ENCODE data around the gene NEU2.

The NEU2 gene

GRCh38 chr2:233025706-233026105 is 6.8 kb upstream of the NEU2 start:
- Histone ChIP-seq H3K27ac (ENCODE audit: low read length) (no peak overlapping the region), H3K4me3 (ENCODE audit: low read length) (no peak overlapping the region), H3K27me3 (ENCODE audit: insufficient read depth, low read length) (no peaks in the 10 kb centered on the region), H3K9ac (ENCODE audit: low read depth, low read length) (no peak overlapping the region), H3K4me1 (ENCODE audit: insufficient read depth, low read length) (no peaks in the 10 kb centered on the region), H3K36me3 (ENCODE audit: insufficient read depth, low read depth, low read length) (no peaks in the 10 kb centered on the region), H3K9me3 (ENCODE audit: insufficient read depth, low read depth, low read length) (no peaks in the 10 kb centered on the region)

GRCh38 chr2:233026198-233026813 is 6.2 kb upstream of the NEU2 start:
- Histone ChIP-seq H3K4me3 (ENCODE audit: low read length) (no peak overlapping the region), H3K36me3 (ENCODE audit: insufficient read depth, low read depth, low read length) (no peaks in the 10 kb centered on the region), H3K9me3 (ENCODE audit: insufficient read depth, low read depth, low read length) (no peaks in the 10 kb centered on the region), H3K9ac (ENCODE audit: low read depth, low read length) (no peak overlapping the region), H3K27ac (ENCODE audit: low read length) (no peak overlapping the region), H3K27me3 (ENCODE audit: insufficient read depth, low read length) (no peaks in the 10 kb centered on the region), H3K4me1 (ENCODE audit: insufficient read depth, low read length) (no peaks in the 10 kb centered on the region)

- Histone ChIP-seq H3K36me3 (ENCODE audit: insufficient read depth, low read depth, low read length) (no peaks in the 10 kb centered on the region), H3K9ac (ENCODE audit: low read depth, low read length) (no peak overlapping the region), H3K27me3 (ENCODE audit: insufficient read depth, low read length) (no peaks in the 10 kb centered on the region), H3K9me3 (ENCODE audit: insufficient read depth, low read depth, low read length) (no peaks in the 10 kb centered on the region), H3K4me1 (ENCODE audit: insufficient read depth, low read length) (no peaks in the 10 kb centered on the region), H3K4me3 (ENCODE audit: low read length) (no peak overlapping the region), H3K27ac (ENCODE audit: low read length) (no peak overlapping the region)
These were observed 3.2 kb upstream of the NEU2 start for GRCh38 chr2:233029321-233029720.

GRCh38 chr2:233031556-233032500 is 644 bp upstream of the NEU2 start:
- H3K4me1 ChIP-seq (ENCODE audit: insufficient read depth, low read length): no peaks in the 10 kb centered on the region
- no peak overlapping the region for H3K27ac ChIP-seq (ENCODE audit: low read length)

GRCh38 chr2:233033672-233034071 is 1.2 kb downstream of the NEU2 start:
- Histone ChIP-seq H3K36me3 (ENCODE audit: insufficient read depth, low read depth, low read length) (no peaks in the 10 kb centered on the region), H3K9me3 (ENCODE audit: insufficient read depth, low read depth, low read length) (peaks cover 5% of the 10 kb centered on the region; the same call in 1 of the 2 replicates), H3K27me3 (ENCODE audit: insufficient read depth, low read length) (no peaks in the 10 kb centered on the region), H3K9ac (ENCODE audit: low read depth, low read length) (no peak overlapping the region), H3K4me1 (ENCODE audit: insufficient read depth, low read length) (no peaks in the 10 kb centered on the region), H3K27ac (ENCODE audit: low read length) (no peak overlapping the region), H3K4me3 (ENCODE audit: low read length) (no peak overlapping the region)

More at GRCh38 chr2:233031556-233032500, 644 bp upstream of the NEU2 start:
- Histone ChIP-seq H3K9ac (ENCODE audit: low read depth, low read length) (no peak overlapping the region), H3K9me3 (ENCODE audit: insufficient read depth, low read depth, low read length) (peaks cover 5% of the 10 kb centered on the region; the same call in 1 of the 2 replicates), H3K4me3 (ENCODE audit: low read length) (no peak overlapping the region), H3K36me3 (ENCODE audit: insufficient read depth, low read depth, low read length) (no peaks in the 10 kb centered on the region), H3K27me3 (ENCODE audit: insufficient read depth, low read length) (no peaks in the 10 kb centered on the region)

GRCh38 chr2:233034091-233034882 is 1.8 kb downstream of the NEU2 start:
- H3K4me3 ChIP-seq (ENCODE audit: low read length): no peak overlapping the region
- H3K36me3 ChIP-seq (ENCODE audit: insufficient read depth, low read depth, low read length): no peaks in the 10 kb centered on the region
- H3K9ac ChIP-seq (ENCODE audit: low read depth, low read length): no peak overlapping the region
- no peaks in the 10 kb centered on the region for H3K27me3 ChIP-seq (ENCODE audit: insufficient read depth, low read length)
- peaks cover 5% of the 10 kb centered on the region; the same call in 1 of the 2 replicates for H3K9me3 ChIP-seq (ENCODE audit: insufficient read depth, low read depth, low read length)
- no peaks in the 10 kb centered on the region for H3K4me1 ChIP-seq (ENCODE audit: insufficient read depth, low read length)
- H3K27ac ChIP-seq (ENCODE audit: low read length): no peak overlapping the region

GRCh38 chr2:233035426-233036161 is 3.1 kb downstream of the NEU2 start:
- no peaks in the 10 kb centered on the region for H3K36me3 ChIP-seq (ENCODE audit: insufficient read depth, low read depth, low read length)
- no peak overlapping the region for H3K27ac ChIP-seq (ENCODE audit: low read length)
- no peak overlapping the region for H3K9ac ChIP-seq (ENCODE audit: low read depth, low read length)
- no peaks in the 10 kb centered on the region for H3K4me1 ChIP-seq (ENCODE audit: insufficient read depth, low read length)
- H3K4me3 ChIP-seq (ENCODE audit: low read length): no peak overlapping the region
- no peaks in the 10 kb centered on the region for H3K27me3 ChIP-seq (ENCODE audit: insufficient read depth, low read length)
- H3K9me3 ChIP-seq (ENCODE audit: insufficient read depth, low read depth, low read length): peaks cover 5% of the 10 kb centered on the region; the same call in 1 of the 2 replicates

- Histone ChIP-seq H3K27ac (ENCODE audit: low read length) (no peak overlapping the region), H3K9ac (ENCODE audit: low read depth, low read length) (no peak overlapping the region), H3K4me3 (ENCODE audit: low read length) (no peak overlapping the region), H3K27me3 (ENCODE audit: insufficient read depth, low read length) (no peaks in the 10 kb centered on the region), H3K9me3 (ENCODE audit: insufficient read depth, low read depth, low read length) (peaks cover 5% of the 10 kb centered on the region; the same call in 1 of the 2 replicates), H3K4me1 (ENCODE audit: insufficient read depth, low read length) (no peaks in the 10 kb centered on the region), H3K36me3 (ENCODE audit: insufficient read depth, low read depth, low read length) (no peaks in the 10 kb centered on the region)
These were observed 3.8 kb downstream of the NEU2 start for GRCh38 chr2:233036162-233036838.

- peaks cover 5% of the 10 kb centered on the region; the same call in 1 of the 2 replicates for H3K9me3 ChIP-seq (ENCODE audit: insufficient read depth, low read depth, low read length)
- no peak overlapping the region for H3K4me3 ChIP-seq (ENCODE audit: low read length)
- H3K9ac ChIP-seq (ENCODE audit: low read depth, low read length): no peak overlapping the region
- no peaks in the 10 kb centered on the region for H3K27me3 ChIP-seq (ENCODE audit: insufficient read depth, low read length)
- H3K36me3 ChIP-seq (ENCODE audit: insufficient read depth, low read depth, low read length): no peaks in the 10 kb centered on the region
- no peak overlapping the region for H3K27ac ChIP-seq (ENCODE audit: low read length)
- H3K4me1 ChIP-seq (ENCODE audit: insufficient read depth, low read length): no peaks in the 10 kb centered on the region
These were observed 4.6 kb downstream of the NEU2 start for GRCh38 chr2:233037078-233037477.

- H3K27ac ChIP-seq (ENCODE audit: low read length): no peak overlapping the region
- H3K36me3 ChIP-seq (ENCODE audit: insufficient read depth, low read depth, low read length): no peaks in the 10 kb centered on the region
- no peaks in the 10 kb centered on the region for H3K27me3 ChIP-seq (ENCODE audit: insufficient read depth, low read length)
- no peak overlapping the region for H3K9ac ChIP-seq (ENCODE audit: low read depth, low read length)
- H3K9me3 ChIP-seq (ENCODE audit: insufficient read depth, low read depth, low read length): peaks cover 5% of the 10 kb centered on the region; the same call in 1 of the 2 replicates
- H3K4me3 ChIP-seq (ENCODE audit: low read length): no peak overlapping the region
- H3K4me1 ChIP-seq (ENCODE audit: insufficient read depth, low read length): no peaks in the 10 kb centered on the region
These were observed 6.9 kb downstream of the NEU2 start for GRCh38 chr2:233039212-233039845.

Measured in iPS-20b (cell line).